T47D (cell line): ENCODE measurements around the gene MAP2K5.

Experiments
- DNase-seq, 2 experiments: peaks; one replicate each; pipeline versions ENCODE4 v3.0.0 to v3.0.0-alpha.2; 2011 to 2012; ENCODE audit warnings: low read depth in 1 of 2, low spot score in 1 of 2
- JUND ChIP-seq: IDR thresholded peaks from 2 replicates; pipeline ENCODE4 v1.6.1; 2012; ENCODE audit warnings: low read depth
- in situ Hi-C: cut with HindIII; loops from 2 replicates; pipeline ENCODE4 v1.10.0; 2016; ENCODE audit warnings: low sequenced_read_pairs, low pct_unique_long_range_greater_than_20kb

Gene MAP2K5

DNA sequence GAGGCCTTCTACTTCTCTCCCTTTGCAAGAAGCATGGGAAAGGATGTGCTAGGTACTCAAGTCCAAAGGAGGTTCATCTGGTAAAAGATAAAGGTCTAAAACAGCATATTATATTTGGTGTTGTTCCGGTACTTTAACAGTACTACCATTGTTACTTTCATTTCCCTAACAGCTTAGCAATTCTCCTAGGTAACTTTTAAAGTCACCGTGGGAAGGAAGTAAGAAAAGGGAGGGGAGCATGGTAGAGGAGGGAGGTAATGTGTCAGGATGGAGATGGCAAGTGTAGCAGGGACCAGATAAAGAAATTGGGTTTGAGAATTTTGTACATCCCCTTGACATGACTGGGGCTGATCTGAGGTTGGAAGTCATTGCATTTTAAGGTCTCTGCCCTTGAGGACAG, 193.4 kb downstream of the MAP2K5 start:
- TF ChIP-seq JUND: no peak
- DNase-seq: no peak
- in situ Hi-C loops: no loop called here

DNA sequence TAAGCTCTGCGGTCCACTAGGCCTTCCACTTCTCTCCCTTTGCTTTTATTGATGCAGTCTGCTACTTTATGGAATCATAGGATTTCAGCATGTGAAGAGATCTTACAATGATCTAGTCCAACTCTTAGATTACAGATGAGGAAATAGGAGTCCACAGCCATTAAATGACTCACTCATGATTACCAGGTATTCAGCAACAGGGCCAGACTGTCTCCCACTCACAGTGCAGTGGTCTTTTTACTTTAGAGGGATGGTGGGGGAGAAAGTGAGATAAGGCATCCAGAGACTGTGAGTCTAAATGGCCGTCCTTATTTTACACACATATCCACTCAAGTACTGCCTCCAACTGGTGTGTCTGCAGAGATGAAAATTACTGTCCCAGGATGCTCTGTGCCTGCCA, 194.3 kb downstream of the MAP2K5 start:
- in situ Hi-C loops: no loop called here
- no peak for TF ChIP-seq JUND
- DNase-seq: no peak

DNA sequence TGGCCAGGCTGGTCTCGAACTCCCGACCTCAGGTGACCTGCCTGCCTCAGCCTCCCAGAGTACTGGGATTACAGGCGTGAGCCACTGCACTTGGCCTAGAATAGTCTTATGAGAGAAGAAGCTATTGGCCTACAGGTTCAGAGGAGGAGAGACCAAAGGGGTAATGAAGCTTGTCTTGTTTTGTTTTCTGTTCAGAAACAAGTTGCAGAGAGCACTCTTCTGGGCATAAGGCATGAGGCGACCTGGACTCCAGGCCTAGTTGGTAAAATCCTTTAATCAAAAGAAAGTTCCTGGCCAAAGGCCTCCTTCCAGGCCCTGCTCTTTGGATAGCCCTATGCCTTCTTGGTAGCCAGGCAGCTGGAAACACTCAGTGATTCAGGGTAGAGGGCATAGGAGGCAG, 195.6 kb downstream of the MAP2K5 start:
- in situ Hi-C loops: no loop called here
- DNase-seq: no peak
- no peak for TF ChIP-seq JUND

GRCh38 chr15:67740405-67740804, 197.9 kb downstream of the MAP2K5 start:
- no peak for DNase-seq
- no peak for TF ChIP-seq JUND
- in situ Hi-C loops: no loop called here

DNA sequence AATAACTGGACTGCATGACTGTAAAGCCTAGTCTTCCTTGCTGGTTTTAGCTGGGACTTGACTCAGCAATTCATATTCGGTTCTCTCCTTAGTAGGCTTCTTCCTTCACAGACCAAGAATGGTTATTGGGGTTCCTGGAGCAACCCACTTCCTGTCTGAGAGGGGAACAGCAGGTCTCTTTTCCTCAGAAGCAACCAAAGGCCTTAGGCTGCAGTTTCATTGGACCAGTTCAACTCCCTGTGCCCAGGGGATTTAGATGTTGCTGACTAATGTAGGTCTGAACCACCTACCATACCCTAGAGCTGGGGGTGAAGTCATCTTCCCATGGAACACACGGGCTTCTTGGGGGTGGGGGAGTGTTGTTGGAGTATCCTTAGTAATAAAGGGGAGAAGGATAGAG, 198.8 kb downstream of the MAP2K5 start:
- no peak for DNase-seq
- no peak for TF ChIP-seq JUND
- in situ Hi-C loops: no loop called here

GRCh38 chr15:67743558-67743957, 201.1 kb downstream of the MAP2K5 start:
- in situ Hi-C loops: no loop called here
- TF ChIP-seq JUND: no peak
- no peak for DNase-seq

- in situ Hi-C loops: no loop called here
- no peak for DNase-seq
- no peak for TF ChIP-seq JUND
These were observed 202.0 kb downstream of the MAP2K5 start for GRCh38 chr15:67744331-67745072.

DNA sequence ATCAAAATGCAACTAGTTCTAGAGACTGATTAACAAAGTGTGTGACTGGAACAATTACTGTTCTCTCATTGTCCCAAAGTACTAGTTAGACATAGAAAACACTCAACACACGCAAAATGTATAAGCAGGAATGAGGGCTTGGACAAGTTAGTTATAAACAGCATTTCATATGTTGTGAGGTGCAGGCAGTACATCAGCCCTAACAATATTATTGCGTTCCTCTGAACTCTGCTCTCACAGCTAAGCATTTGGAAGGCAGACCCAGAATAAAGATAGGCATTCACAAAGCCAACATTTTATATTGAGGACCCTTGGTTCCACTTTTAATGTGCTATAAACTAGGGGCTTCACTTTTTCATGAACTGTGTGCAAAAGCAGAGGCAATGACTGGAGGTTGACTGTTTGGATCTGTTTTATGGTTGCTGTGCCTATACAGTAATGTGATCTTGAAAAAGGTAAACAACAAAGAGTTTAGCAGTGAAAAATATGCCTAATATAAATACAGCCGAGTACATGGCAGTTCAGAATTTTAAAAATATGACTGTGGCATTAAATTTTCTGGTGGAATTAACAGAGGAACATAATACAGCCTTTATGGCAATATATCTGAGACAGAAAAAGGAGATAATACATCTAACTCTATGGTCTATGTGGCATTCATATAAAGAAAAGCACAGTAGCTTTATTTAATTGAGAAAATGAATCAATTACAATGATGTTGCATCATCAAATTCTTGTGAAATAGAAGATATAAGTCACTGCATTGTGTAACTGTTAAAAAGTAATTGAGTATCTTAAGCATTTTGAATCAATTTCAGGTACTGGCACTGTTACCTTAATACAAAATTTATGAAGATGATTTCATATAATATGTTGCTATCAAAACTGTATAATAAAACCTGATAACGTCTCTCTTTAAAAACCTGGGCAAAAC, 202.8 kb downstream of the MAP2K5 start:
- no peak for DNase-seq
- in situ Hi-C loops: no loop called here
- no peak for TF ChIP-seq JUND

DNA sequence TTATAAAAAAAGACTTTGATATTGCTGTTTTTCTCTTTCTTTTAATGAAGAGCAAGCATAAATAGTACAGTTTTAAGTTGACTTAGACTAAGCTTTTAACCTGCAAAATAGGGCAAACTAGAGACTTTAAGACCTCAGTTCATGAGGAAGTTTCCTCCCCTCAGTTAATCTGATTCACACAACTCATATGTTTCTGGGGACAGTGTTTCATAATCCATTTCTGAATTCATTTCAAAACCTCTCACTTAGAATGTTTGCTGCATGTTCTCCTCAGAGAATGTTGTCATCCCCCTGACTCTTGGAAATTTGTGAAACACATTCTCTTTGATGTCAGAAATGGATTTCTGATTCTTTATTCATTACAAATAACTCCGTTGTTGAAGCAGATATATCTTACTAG, 203.5 kb downstream of the MAP2K5 start:
- no peak for TF ChIP-seq JUND
- in situ Hi-C loops: no loop called here
- DNase-seq: no peak

DNA sequence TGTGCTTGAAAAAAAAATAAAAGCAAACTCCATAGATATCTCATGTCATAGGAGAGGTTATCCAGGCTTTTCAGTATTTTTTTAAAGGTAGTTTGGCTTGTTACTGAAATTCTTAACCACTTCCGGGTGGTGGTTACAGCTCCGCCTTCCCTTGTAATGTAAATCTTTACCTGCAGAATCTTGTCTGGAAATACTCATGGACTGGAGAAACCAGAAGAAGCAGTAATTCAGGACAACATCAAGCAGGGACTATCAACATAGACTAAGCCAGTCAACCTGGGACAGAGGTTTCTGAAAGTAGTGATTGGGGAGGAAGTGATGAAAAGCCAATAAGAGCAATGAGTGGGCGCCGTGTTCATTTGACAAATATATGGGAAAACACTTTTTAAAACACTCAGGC, 203.9 kb downstream of the MAP2K5 start:
- DNase-seq: peak; percentile 4 to 86
- in situ Hi-C loops: no loop called here
- no peak for TF ChIP-seq JUND

DNA sequence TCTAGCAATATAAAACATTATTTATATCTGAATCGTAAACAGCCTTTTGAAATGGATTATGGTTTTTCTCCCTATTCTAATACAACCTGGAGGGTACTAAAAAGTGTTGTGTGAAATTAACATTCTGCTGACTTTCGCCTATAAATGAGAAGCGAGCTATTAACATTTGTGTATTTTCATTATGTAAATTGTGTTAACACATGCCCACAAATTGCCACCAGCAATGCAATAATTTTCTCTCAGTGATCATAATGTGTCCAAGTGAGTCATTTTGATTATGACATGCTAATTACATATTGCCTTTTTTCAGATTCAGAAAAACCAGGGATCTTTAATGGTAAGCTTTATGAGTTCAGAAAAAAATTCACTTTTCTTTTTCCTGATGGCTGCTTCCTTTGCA, 205.4 kb downstream of the MAP2K5 start:
- TF ChIP-seq JUND: no peak
- in situ Hi-C loops: no loop called here
- DNase-seq: no peak

DNA sequence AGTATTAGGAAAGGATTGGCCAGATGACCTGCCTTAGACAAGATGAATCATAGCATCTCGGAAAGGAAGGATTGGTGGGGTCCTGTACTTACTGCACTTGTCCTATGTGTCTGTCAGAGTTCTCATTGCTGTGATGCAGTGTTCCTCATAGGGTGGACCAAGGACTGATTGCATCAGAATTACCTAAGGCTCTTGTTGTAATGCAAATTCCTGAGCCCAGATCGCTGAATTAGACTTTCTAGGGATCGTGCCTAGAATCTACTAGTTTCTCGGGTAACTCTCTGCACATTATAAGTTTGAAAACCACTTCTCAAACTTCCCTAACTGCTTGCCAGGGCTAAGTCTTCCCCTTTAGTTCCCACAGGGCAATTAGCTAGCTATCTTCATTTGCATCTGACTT, 207.9 kb downstream of the MAP2K5 start:
- no peak for TF ChIP-seq JUND
- peak in 1 of 2 experiments; percentile 7 for DNase-seq
- in situ Hi-C loops: no loop called here

GRCh38 chr15:67753891-67754290, 211.4 kb downstream of the MAP2K5 start:
- in situ Hi-C loops: no loop called here
- no peak for TF ChIP-seq JUND
- DNase-seq: no peak
